Osteocyte (in vitro differentiated cells): ENCODE measurements around the gene AFAP1. TPM values are rescaled to one million over a fixed set of nuclear protein-coding genes. Genes with fewer than 3 reads are reported as not detected.

Experiments used
- DNase-seq: peaks from one replicate; pipeline ENCODE4 v3.0.0; 2021; ENCODE audit warnings: mixed read lengths; ENCODE audit not compliant: unreplicated experiment; ENCODE audit errors: extremely low spot score
- H3K27ac Mint-ChIP-seq: one replicate; pipeline ENCODE4 v1.8.0; 2021; ENCODE audit warnings: mild to moderate bottlenecking, mixed read lengths; ENCODE audit not compliant: unreplicated experiment
- H3K27me3 Mint-ChIP-seq: one replicate; pipeline ENCODE4 v1.8.0; 2021; ENCODE audit warnings: mixed read lengths; ENCODE audit not compliant: unreplicated experiment
- H3K36me3 Mint-ChIP-seq: one replicate; pipeline ENCODE4 v1.8.0; 2021; ENCODE audit warnings: mixed read lengths; ENCODE audit not compliant: unreplicated experiment
- H3K4me1 Mint-ChIP-seq: one replicate; pipeline ENCODE4 v1.8.0; 2021; ENCODE audit warnings: mixed read lengths; ENCODE audit not compliant: unreplicated experiment
- H3K4me3 Mint-ChIP-seq: one replicate; pipeline ENCODE4 v1.8.0; 2021; ENCODE audit warnings: mild to moderate bottlenecking, moderate library complexity, mixed read lengths; ENCODE audit not compliant: unreplicated experiment
- H3K9me3 Mint-ChIP-seq: one replicate; pipeline ENCODE4 v1.8.0; 2021; ENCODE audit warnings: mixed read lengths; ENCODE audit not compliant: unreplicated experiment
- total RNA-seq: library from RNA; stranded (reverse); gene quantifications from 2 replicates; pipeline ENCODE4 v1.2.1, GENCODE V29; 2021
- TF ChIP-seq, protein P1 (sequence below): fragments of 200-600 bp; sonication (generic); IDR thresholded peaks from 2 replicates; pipeline ENCODE4 v1.5.0; 2021; ENCODE audit warnings: antibody characterized with exemption, mild to moderate bottlenecking, moderate library complexity

The AFAP1 gene
- total RNA-seq, 1 donor from 2014 or later = 66.9 TPM

DNA sequence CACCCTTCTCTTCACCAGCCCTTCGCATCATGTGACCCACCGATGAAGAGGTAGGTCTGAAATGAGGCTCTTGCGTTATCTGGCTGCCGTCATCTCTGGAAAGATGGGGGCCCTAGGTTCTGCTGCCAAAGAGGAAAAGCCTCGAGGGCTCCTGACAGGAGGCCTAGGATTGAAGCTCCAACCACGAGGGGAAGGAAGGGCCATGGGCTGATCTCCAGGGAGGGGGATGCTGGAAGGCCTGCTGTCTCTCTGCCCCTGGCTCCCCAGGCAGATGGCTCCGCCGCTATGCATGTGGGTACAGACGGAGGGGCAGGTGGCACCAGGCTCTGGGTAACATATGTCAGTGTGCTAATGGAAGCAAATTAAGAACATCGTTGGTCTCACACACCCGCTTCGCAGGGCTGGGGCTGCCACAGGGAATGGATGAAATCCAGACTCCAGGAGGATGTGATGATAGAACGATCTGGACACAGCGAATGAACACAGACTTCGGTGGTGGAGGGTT, 44.9 kb downstream of the AFAP1 start:
- Mint-ChIP-seq H3K27ac (peak overlapping the region; percentile 52), H3K4me1 (peaks cover 67% of the 10 kb centered on the region), H3K36me3 (peaks cover 4% of the 10 kb centered on the region), H3K4me3 (no peak overlapping the region), H3K9me3 (no peaks in the 10 kb centered on the region), H3K27me3 (no peaks in the 10 kb centered on the region)
- TF ChIP-seq, protein P1, sequence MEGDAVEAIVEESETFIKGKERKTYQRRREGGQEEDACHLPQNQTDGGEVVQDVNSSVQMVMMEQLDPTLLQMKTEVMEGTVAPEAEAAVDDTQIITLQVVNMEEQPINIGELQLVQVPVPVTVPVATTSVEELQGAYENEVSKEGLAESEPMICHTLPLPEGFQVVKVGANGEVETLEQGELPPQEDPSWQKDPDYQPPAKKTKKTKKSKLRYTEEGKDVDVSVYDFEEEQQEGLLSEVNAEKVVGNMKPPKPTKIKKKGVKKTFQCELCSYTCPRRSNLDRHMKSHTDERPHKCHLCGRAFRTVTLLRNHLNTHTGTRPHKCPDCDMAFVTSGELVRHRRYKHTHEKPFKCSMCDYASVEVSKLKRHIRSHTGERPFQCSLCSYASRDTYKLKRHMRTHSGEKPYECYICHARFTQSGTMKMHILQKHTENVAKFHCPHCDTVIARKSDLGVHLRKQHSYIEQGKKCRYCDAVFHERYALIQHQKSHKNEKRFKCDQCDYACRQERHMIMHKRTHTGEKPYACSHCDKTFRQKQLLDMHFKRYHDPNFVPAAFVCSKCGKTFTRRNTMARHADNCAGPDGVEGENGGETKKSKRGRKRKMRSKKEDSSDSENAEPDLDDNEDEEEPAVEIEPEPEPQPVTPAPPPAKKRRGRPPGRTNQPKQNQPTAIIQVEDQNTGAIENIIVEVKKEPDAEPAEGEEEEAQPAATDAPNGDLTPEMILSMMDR = no peak
- DNase-seq = no peak

DNA sequence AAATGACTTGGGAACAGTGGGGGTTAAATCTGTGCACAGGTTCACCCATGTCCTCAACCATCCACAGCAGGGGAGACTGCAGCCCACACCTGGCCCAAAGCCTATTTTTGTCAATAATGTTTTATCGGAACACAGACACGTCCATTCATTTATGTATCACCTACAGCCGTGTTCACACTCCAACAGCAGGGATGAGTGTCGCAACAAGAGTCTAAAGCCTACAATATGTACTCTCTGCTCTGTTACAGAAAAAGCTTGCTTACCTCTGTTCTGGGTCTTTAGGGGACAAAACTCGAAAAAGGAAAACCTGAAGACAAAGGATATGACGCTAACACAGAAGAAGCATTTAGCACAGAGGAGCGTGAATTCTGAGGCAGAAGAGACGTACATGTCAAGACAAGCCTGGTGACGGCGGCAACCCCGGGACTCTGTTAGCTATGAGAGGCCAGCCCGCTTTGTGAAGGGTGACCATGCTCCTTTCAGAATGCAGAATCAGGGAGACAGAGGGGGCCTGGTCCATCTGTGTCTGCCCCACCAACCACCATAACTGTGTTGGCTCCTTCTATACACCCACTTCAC, 45.5 kb downstream of the AFAP1 start:
- H3K27ac Mint-ChIP-seq = no peak overlapping the region
- H3K4me1 Mint-ChIP-seq = peaks cover 63% of the 10 kb centered on the region

DNA sequence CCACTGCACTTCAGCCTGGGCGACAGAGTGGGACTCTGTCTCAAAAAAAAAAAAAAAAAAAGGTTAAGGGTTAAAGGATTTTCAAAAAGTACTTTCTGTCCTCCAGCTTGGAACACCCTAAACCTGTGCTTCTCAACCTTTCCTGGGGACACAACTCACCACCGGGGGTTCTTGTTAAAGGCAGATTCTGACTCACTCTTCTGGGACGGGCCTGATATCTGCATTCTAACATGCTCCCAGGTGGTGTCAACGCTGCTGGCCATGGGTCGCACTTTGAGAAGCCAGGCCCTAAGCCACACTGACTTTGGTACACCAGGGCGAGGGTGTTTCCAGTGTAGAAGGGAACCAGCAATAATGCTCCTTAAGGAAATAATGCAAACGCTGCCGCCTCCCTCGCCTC, 46.1 kb downstream of the AFAP1 start:
- peaks cover 4% of the 10 kb centered on the region for H3K36me3 Mint-ChIP-seq
- H3K27ac Mint-ChIP-seq = peak overlapping the region; percentile 93
- no peak for DNase-seq
- H3K27me3 Mint-ChIP-seq = no peaks in the 10 kb centered on the region
- no peak overlapping the region for H3K4me3 Mint-ChIP-seq
- H3K9me3 Mint-ChIP-seq = no peaks in the 10 kb centered on the region
- TF ChIP-seq, protein P1 = no peak
- peaks cover 60% of the 10 kb centered on the region for H3K4me1 Mint-ChIP-seq

More for the DNA sequence above, 45.5 kb downstream of the AFAP1 start:
- Mint-ChIP-seq H3K27me3 (no peaks in the 10 kb centered on the region), H3K4me3 (no peak overlapping the region), H3K36me3 (peaks cover 4% of the 10 kb centered on the region), H3K9me3 (no peaks in the 10 kb centered on the region)
- DNase-seq = no peak
- TF ChIP-seq, protein P1 = no peak

DNA sequence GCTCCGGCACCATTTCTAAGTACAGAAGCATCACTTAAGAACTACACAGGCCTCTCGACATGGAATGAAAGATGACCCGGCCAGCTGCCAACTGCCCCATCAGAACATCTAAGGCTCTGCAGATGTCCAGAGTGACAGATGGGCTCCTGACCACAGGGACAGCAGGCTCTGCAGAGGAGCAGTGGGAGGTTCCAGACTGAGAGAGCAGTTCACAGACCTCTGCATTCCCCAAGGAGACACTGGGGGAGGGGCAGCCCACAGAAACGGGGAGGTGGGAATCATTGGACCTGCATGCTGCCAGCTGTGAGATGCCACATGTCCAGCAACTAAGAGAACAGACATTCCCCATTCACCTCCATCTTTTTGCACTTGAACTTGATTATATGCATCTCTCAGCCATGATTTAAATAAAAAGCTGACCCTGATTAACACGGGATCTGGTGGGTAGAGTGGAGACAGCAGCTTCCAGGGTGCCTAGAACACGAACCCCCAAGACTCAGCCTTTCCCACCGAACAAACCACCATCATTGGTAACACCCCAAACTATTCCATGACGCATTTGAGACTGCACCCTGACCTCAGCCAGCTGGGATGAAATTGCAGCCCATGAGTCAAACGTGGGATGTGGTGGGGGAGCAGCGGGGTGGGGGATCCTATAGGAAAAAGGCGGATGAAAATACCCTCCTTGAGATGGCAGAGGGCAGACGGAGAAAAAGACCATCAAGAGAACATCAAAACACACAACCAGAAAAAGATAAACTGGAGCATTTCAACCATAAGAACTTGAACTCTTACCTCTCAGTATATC, 47.2 kb downstream of the AFAP1 start:
- no peak for DNase-seq
- peak overlapping the region; percentile 93 for H3K27ac Mint-ChIP-seq
- H3K9me3 Mint-ChIP-seq = peaks cover 4% of the 10 kb centered on the region
- H3K4me3 Mint-ChIP-seq = peak overlapping the region; percentile 53
- TF ChIP-seq, protein P1 = no peak
- H3K4me1 Mint-ChIP-seq = peaks cover 59% of the 10 kb centered on the region
- no peaks in the 10 kb centered on the region for H3K27me3 Mint-ChIP-seq
- H3K36me3 Mint-ChIP-seq = peaks cover 8% of the 10 kb centered on the region
